DOHH2 (cell line): ENCODE measurements around the gene PRDM16.
"Not testable (repeated sequence)": the region's sequence is repeated elsewhere in the genome, so short reads cannot be mapped to it uniquely, and the experiment has no call there.

Experiments
- H3F3A ChIP-seq: fragments of 200-600 bp; sonication (generic), shearing (Covaris generic); 2 replicates; pipeline ENCODE4 v1.6.0; 2016; ENCODE audit warnings: antibody characterized with exemption, mild to moderate bottlenecking; ENCODE audit not compliant: control insufficient read depth, insufficient read depth
- H3K27ac ChIP-seq: fragments of 200-600 bp; sonication (generic); 2 replicates; pipeline ENCODE4 v1.5.1; 2014; ENCODE audit warnings: low read depth, mild to moderate bottlenecking, low read length, moderate library complexity
- H3K27me3 ChIP-seq: fragments of 200-600 bp; sonication (generic); 2 replicates; pipeline ENCODE4 v1.6.1; 2014; ENCODE audit warnings: mild to moderate bottlenecking, low read length, mixed read lengths; ENCODE audit not compliant: control insufficient read depth
- H3K36me3 ChIP-seq: fragments of 200-600 bp; sonication (generic); 2 replicates; pipeline ENCODE4 v1.6.1; 2014; ENCODE audit warnings: mild to moderate bottlenecking, low read length, moderate library complexity, mixed read lengths; ENCODE audit not compliant: control insufficient read depth
- H3K4me1 ChIP-seq: fragments of 200-600 bp; sonication (generic); 2 replicates; pipeline ENCODE4 v1.6.1; 2014; ENCODE audit warnings: mild to moderate bottlenecking, low read length, mixed read lengths; ENCODE audit not compliant: control insufficient read depth
- H3K4me2 ChIP-seq: fragments of 200-600 bp; sonication (generic); 2 replicates; pipeline ENCODE4 v1.6.0; 2014; ENCODE audit warnings: mild to moderate bottlenecking, low read length, moderate library complexity
- H3K4me3 ChIP-seq: fragments of 200-600 bp; sonication (generic); 2 replicates; pipeline ENCODE4 v1.5.1; 2014; ENCODE audit warnings: mild to moderate bottlenecking, low read length, mixed read lengths
- H3K79me2 ChIP-seq: fragments of 200-600 bp; sonication (generic); 2 replicates; pipeline ENCODE4 v1.6.1; 2014; ENCODE audit warnings: mild to moderate bottlenecking, low read length, mixed read lengths; ENCODE audit not compliant: control insufficient read depth
- H3K9me2 ChIP-seq: fragments of 200-600 bp; sonication (generic); replicated peaks from 2 replicates; pipeline ENCODE4 v1.6.1; 2014; ENCODE audit warnings: mild to moderate bottlenecking, low read length, mixed read lengths; ENCODE audit not compliant: control insufficient read depth
- H3K9me3 ChIP-seq: fragments of 200-600 bp; sonication (generic); 2 replicates; pipeline ENCODE4 v1.6.1; 2014; ENCODE audit warnings: antibody characterized with exemption, low read length, mixed read lengths; ENCODE audit not compliant: control insufficient read depth, insufficient read depth
- H4K20me1 ChIP-seq: fragments of 200-600 bp; sonication (generic); 2 replicates; pipeline ENCODE4 v1.6.0; 2014; ENCODE audit warnings: low read depth, mild to moderate bottlenecking, antibody characterized with exemption, low read length, moderate library complexity; ENCODE audit not compliant: control insufficient read depth, insufficient read depth
- CTCF ChIP-seq: fragments of 200-600 bp; sonication (generic); IDR thresholded peaks from one replicate; pipeline ENCODE4 v1.5.1; 2014; ENCODE audit warnings: antibody characterized with exemption, mild to moderate bottlenecking, low read depth, low read length; ENCODE audit not compliant: poor library complexity, severe bottlenecking
- EZH2phosphoT487 ChIP-seq: fragments of 200-600 bp; sonication (generic); IDR thresholded peaks from 2 replicates; pipeline ENCODE4 v1.6.1; 2017; ENCODE audit warnings: borderline replicate concordance, mild to moderate bottlenecking, antibody characterized with exemption, low read length, moderate library complexity, mixed read lengths

The PRDM16 gene

GRCh38 chr1:3087049-3087448 is 18.0 kb downstream of the PRDM16 start:
- H4K20me1 ChIP-seq: no peaks in the 10 kb centered on the region
- H3K4me3 ChIP-seq: no peak overlapping the region
- no peak for TF ChIP-seq CTCF
- no peak for TF ChIP-seq EZH2phosphoT487
- H3K27me3 ChIP-seq: no peaks in the 10 kb centered on the region
- H3K79me2 ChIP-seq: no peaks in the 10 kb centered on the region
- no peak overlapping the region for H3K27ac ChIP-seq
- H3K9me3 ChIP-seq: no peaks in the 10 kb centered on the region
- H3K9me2 ChIP-seq: no peaks in the 10 kb centered on the region
- no peaks in the 10 kb centered on the region for H3F3A ChIP-seq
- no peaks in the 10 kb centered on the region for H3K4me1 ChIP-seq
- H3K36me3 ChIP-seq: no peaks in the 10 kb centered on the region
- H3K4me2 ChIP-seq: no peak overlapping the region

GRCh38 chr1:3087946-3088668 is 19.1 kb downstream of the PRDM16 start:
- H3K4me2 ChIP-seq, H4K20me1 ChIP-seq, H3F3A ChIP-seq, H3K4me3 ChIP-seq, H3K9me2 ChIP-seq, H3K9me3 ChIP-seq, H3K4me1 ChIP-seq, H3K27me3 ChIP-seq, H3K36me3 ChIP-seq, H3K27ac ChIP-seq, H3K79me2 ChIP-seq: not testable (repeated sequence)

- no peaks in the 10 kb centered on the region for H3K9me2 ChIP-seq
- no peaks in the 10 kb centered on the region for H3K27me3 ChIP-seq
- H3K4me1 ChIP-seq: no peaks in the 10 kb centered on the region
- H3K9me3 ChIP-seq: no peaks in the 10 kb centered on the region
- H4K20me1 ChIP-seq: no peaks in the 10 kb centered on the region
- no peak for TF ChIP-seq CTCF
- TF ChIP-seq EZH2phosphoT487: no peak
- H3K79me2 ChIP-seq: no peaks in the 10 kb centered on the region
- no peaks in the 10 kb centered on the region for H3K36me3 ChIP-seq
- H3K4me2 ChIP-seq: no peak overlapping the region
- no peak overlapping the region for H3K4me3 ChIP-seq
- no peak overlapping the region for H3K27ac ChIP-seq
- no peaks in the 10 kb centered on the region for H3F3A ChIP-seq
These were observed 20.5 kb downstream of the PRDM16 start for GRCh38 chr1:3089490-3089889.

GRCh38 chr1:3091334-3091733 is 22.3 kb downstream of the PRDM16 start:
- Histone ChIP-seq H3K9me3 (no peaks in the 10 kb centered on the region), H3K79me2 (no peaks in the 10 kb centered on the region), H4K20me1 (no peaks in the 10 kb centered on the region), H3K27me3 (no peaks in the 10 kb centered on the region), H3F3A (no peaks in the 10 kb centered on the region), H3K4me3 (no peak overlapping the region), H3K27ac (no peak overlapping the region), H3K4me2 (no peak overlapping the region), H3K4me1 (no peaks in the 10 kb centered on the region), H3K36me3 (no peaks in the 10 kb centered on the region), H3K9me2 (no peaks in the 10 kb centered on the region)
- TF ChIP-seq CTCF (no peak), EZH2phosphoT487 (no peak)
